IgD-negative memory B cell (primary cell): ENCODE measurements around the gene APOL2. TPM values are rescaled to one million over a fixed set of nuclear protein-coding genes. Genes with fewer than 3 reads are reported as not detected.
"Not testable (repeated sequence)": the region's sequence is repeated elsewhere in the genome, so short reads cannot be mapped to it uniquely, and the experiment has no call there.

Experiments
- H3K27ac Mint-ChIP-seq, 3 donors: one replicate each; pipeline ENCODE4 v1.8.0; 2020 to 2022; ENCODE audit warnings: mild to moderate bottlenecking in 3 of 3, mixed read lengths in 3 of 3, moderate library complexity in 1 of 3
- H3K27me3 Mint-ChIP-seq: one replicate; pipeline ENCODE4 v1.8.0; 2021; ENCODE audit warnings: mixed read lengths
- H3K36me3 Mint-ChIP-seq: one replicate; pipeline ENCODE4 v1.8.0; 2020; ENCODE audit warnings: mild to moderate bottlenecking, mixed read lengths
- H3K4me1 Mint-ChIP-seq, 3 donors: one replicate each; pipeline ENCODE4 v1.8.0; 2020 to 2022; ENCODE audit warnings: mixed read lengths in 3 of 3, mild to moderate bottlenecking in 1 of 3
- H3K4me3 Mint-ChIP-seq, 4 donors: one replicate each; pipeline ENCODE4 v1.8.0; 2020 to 2022; ENCODE audit warnings: mild to moderate bottlenecking in 4 of 4, mixed read lengths in 4 of 4, moderate library complexity in 3 of 4
- H3K9me3 Mint-ChIP-seq, 3 donors: one replicate each; pipeline ENCODE4 v1.8.0; 2020 to 2021; ENCODE audit warnings: mixed read lengths in 3 of 3, mild to moderate bottlenecking in 1 of 3
- polyA plus RNA-seq: library from polyadenylated mRNA; unstranded; fragments of 300-500 nt; fragmentation: Illumina TruSeq; gene quantifications from one replicate; pipeline ENCODE4 v1.2.3, GENCODE V29; 2021

APOL2 gene
- polyA plus RNA-seq, 1 donor from 2014 or later, result 14.3 TPM

- Mint-ChIP-seq H3K4me1 (peaks cover 25 to 35% (median 33%) of the 10 kb centered on the region in 3 donors), H3K36me3 (peaks cover 12% of the 10 kb centered on the region), H3K4me3 (peak overlapping the region in 1 of 4 donors; percentile 55)
- not testable (repeated sequence) for H3K27ac Mint-ChIP-seq, H3K9me3 Mint-ChIP-seq, H3K27me3 Mint-ChIP-seq
Measured at GRCh38 chr22:36255572-36255971, 16.2 kb upstream of the APOL2 start.

DNA sequence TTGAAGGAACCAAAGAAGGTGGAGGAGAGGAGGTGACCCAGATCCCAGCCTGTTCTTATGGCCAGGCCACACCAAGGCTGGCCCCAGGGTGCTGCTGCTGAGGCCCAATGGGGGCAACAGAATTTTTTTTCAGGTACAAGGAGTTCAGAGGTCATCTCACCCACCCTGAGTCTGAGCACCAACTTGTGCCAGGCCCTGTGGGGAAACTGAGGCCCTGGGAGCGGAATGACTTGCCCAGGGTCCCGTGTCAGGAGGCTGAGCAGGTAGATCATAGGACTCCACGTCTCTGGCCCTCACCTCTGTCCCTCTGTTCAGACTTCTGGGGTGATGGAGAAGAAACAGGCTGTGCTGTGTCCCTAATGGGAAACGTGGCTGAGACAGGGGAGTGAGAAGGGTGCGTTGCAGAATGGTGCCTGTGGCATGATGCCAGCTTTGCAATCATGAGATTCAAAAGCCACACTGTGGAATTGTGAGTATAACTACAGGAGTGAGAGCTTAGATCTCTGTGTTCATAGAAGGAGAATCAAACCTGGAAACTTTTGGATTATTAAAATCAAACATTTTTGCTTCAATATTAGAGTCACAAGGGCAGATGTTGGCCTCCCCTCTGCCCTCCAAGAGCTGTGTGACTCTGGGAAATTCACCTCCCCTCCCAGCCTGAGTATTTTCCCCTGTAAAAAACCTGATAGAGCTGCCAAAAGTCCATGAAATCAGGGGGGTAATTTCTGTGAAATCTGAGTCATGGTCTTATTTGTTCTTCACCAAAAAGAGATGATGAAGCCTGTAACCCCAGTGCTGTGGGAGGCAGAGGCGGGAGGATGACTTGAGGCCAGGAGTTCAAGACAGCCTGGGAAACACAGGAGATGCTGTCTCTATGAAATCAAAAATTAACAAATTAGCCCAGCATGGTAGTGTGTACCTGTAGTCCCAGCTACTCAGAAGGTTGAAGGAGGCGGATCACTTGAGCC, 14.5 kb upstream of the APOL2 start:
- Mint-ChIP-seq H3K27me3 (no peaks in the 10 kb centered on the region), H3K4me3 (peak overlapping the region; percentile 79 to 95 (median 92)), H3K9me3 (peaks cover 0 to 5% (median 0%) of the 10 kb centered on the region in 3 donors), H3K36me3 (peaks cover 11% of the 10 kb centered on the region), H3K27ac (peak overlapping the region; percentile 11 to 89 (median 81)), H3K4me1 (peaks cover 28 to 40% (median 32%) of the 10 kb centered on the region in 3 donors)

DNA sequence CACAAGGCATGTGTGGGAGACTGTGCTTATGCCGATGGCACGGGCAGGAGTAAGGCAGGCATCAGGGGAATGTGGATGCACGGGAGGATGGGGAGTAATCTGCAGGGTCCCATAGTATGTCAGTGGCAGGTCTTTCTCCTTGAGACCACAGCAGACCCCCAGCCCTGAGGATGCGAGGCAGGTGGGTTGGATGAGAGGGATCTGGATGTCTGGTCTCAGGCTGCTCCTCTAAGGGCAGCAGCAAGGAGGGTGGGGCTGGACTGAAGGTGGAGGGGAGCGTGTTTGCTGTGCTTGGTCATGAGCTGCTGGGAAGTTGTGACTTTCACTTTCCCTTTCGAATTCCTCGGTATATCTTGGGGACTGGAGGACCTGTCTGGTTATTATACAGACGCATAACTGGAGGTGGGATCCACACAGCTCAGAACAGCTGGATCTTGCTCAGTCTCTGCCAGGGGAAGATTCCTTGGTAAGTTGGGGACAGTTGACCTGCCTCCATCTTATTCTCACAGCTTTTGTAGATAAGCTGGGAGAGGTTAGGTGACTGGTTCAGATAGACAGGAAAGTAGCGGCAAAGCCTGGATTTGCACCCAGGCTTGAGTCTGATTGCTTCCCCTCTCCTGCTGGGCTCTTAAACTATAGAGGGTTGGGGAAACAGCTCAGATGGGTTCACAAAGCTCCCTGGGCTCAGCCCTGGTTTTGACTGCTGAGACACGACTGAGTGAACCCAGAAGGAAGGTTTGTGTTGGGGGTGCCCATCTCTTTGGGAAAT, 13.6 kb upstream of the APOL2 start, which contains the start of gene APOL1:
APOL1 (plus strand) TSS at position 380 of the 769 bp plus-strand sequence. CDS start 1,823 bp downstream, outside the sequence.
- peaks cover 23 to 32% (median 26%) of the 10 kb centered on the region in 3 donors for H3K4me1 Mint-ChIP-seq

GRCh38 chr22:36251979-36252608, 12.8 kb upstream of the APOL2 start:
- H3K27me3 Mint-ChIP-seq, H3K36me3 Mint-ChIP-seq: not testable (repeated sequence)
- peak overlapping the region in 2 of 3 donors; percentile 81 to 89 for H3K27ac Mint-ChIP-seq
- H3K4me1 Mint-ChIP-seq, result peaks cover 23 to 32% (median 26%) of the 10 kb centered on the region in 3 donors
- H3K4me3 Mint-ChIP-seq, result peak overlapping the region in 3 of 4 donors; percentile 79 to 94 (median 91)
- H3K9me3 Mint-ChIP-seq, result peaks cover 0 to 16% (median 0%) of the 10 kb centered on the region in 3 donors

More for the DNA sequence above, 13.6 kb upstream of the APOL2 start, which contains the start of gene APOL1:
- no peaks in the 10 kb centered on the region for H3K27me3 Mint-ChIP-seq
- peaks cover 5% of the 10 kb centered on the region for H3K36me3 Mint-ChIP-seq
- peaks cover 0 to 13% (median 0%) of the 10 kb centered on the region in 3 donors for H3K9me3 Mint-ChIP-seq
- peak within 1 kb of the TSS; percentile 11 to 89 (median 81) for H3K27ac Mint-ChIP-seq
- H3K4me3 Mint-ChIP-seq, result peak within 1 kb of the TSS; percentile 79 to 95 (median 92)

GRCh38 chr22:36250292-36250960, 11.1 kb upstream of the APOL2 start:
- H3K4me3 Mint-ChIP-seq, result peak overlapping the region in 2 of 4 donors; percentile 9 to 80
- H3K9me3 Mint-ChIP-seq, result peaks cover 0 to 16% (median 0%) of the 10 kb centered on the region in 3 donors
- not testable (repeated sequence) for H3K27me3 Mint-ChIP-seq, H3K36me3 Mint-ChIP-seq
- peaks cover 13 to 28% (median 18%) of the 10 kb centered on the region in 3 donors for H3K4me1 Mint-ChIP-seq
- peak overlapping the region; percentile 0 to 86 (median 59) for H3K27ac Mint-ChIP-seq

- H3K4me1 Mint-ChIP-seq, result peaks cover 13 to 26% (median 18%) of the 10 kb centered on the region in 3 donors
- H3K27ac Mint-ChIP-seq, result no peak overlapping the region
- H3K36me3 Mint-ChIP-seq, result peaks cover 1% of the 10 kb centered on the region
- H3K27me3 Mint-ChIP-seq, result peaks cover 2% of the 10 kb centered on the region
- no peak overlapping the region for H3K4me3 Mint-ChIP-seq
- H3K9me3 Mint-ChIP-seq, result peaks cover 0 to 16% (median 0%) of the 10 kb centered on the region in 3 donors
Measured at GRCh38 chr22:36249160-36249559, 9.8 kb upstream of the APOL2 start.

DNA sequence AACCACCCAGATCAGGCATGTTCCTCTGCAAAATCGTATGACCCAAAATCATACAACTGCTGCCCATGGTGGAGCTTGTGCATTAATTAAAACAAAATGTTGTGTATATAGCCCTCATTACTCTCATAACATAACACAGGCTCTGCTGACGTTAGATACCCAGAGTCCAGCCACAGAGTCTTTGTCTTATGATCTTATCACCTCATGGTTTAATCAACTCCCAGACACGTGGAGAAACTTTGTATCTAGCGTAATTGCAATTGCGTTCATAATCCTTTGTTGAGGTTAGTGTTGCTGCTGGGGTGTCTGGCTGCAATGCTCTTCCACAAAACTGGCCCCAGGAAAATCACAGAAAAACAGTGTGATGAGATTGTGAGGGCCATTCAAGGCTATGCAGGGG, 8.6 kb upstream of the APOL2 start:
- Mint-ChIP-seq H3K36me3 (peaks cover 1% of the 10 kb centered on the region), H3K9me3 (peaks cover 0 to 16% (median 0%) of the 10 kb centered on the region in 3 donors), H3K27ac (no peak overlapping the region), H3K4me1 (peaks cover 3 to 14% (median 11%) of the 10 kb centered on the region in 3 donors), H3K27me3 (peaks cover 2% of the 10 kb centered on the region), H3K4me3 (peak overlapping the region in 1 of 4 donors; percentile 11)

DNA sequence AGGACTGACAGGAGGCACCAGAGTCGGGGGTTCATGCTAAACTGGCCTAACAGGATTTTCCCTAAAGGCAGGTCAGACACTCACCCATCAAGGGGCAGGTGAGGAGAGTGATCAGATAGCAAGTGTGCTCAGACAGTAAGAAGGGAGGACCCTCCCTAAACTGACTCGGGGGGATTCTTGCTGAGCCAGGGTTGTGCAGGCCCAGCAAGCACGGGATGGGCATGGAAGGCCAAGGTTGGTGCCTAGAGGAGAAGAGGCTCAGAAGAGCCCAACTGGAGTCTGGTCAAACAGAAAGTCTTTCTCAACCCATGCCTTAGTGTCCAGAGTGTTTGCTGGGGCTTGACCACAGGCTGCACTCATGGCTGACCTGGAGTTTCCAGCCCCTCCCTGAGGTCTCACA, 7.4 kb upstream of the APOL2 start:
- no peaks in the 10 kb centered on the region for H3K36me3 Mint-ChIP-seq
- H3K4me3 Mint-ChIP-seq, result no peak overlapping the region
- H3K27me3 Mint-ChIP-seq, result peaks cover 2% of the 10 kb centered on the region
- H3K4me1 Mint-ChIP-seq, result peaks cover 0 to 8% (median 6%) of the 10 kb centered on the region in 3 donors
- no peak overlapping the region for H3K27ac Mint-ChIP-seq
- peaks cover 0 to 16% (median 2%) of the 10 kb centered on the region in 3 donors for H3K9me3 Mint-ChIP-seq

- H3K36me3 Mint-ChIP-seq, result no peaks in the 10 kb centered on the region
- peaks cover 0 to 8% (median 3%) of the 10 kb centered on the region in 3 donors for H3K4me1 Mint-ChIP-seq
- H3K27me3 Mint-ChIP-seq, result peaks cover 2% of the 10 kb centered on the region
- H3K27ac Mint-ChIP-seq, result no peak overlapping the region
- peaks cover 0 to 16% (median 2%) of the 10 kb centered on the region in 3 donors for H3K9me3 Mint-ChIP-seq
- no peak overlapping the region for H3K4me3 Mint-ChIP-seq
Measured at GRCh38 chr22:36245805-36246356, 6.6 kb upstream of the APOL2 start.

DNA sequence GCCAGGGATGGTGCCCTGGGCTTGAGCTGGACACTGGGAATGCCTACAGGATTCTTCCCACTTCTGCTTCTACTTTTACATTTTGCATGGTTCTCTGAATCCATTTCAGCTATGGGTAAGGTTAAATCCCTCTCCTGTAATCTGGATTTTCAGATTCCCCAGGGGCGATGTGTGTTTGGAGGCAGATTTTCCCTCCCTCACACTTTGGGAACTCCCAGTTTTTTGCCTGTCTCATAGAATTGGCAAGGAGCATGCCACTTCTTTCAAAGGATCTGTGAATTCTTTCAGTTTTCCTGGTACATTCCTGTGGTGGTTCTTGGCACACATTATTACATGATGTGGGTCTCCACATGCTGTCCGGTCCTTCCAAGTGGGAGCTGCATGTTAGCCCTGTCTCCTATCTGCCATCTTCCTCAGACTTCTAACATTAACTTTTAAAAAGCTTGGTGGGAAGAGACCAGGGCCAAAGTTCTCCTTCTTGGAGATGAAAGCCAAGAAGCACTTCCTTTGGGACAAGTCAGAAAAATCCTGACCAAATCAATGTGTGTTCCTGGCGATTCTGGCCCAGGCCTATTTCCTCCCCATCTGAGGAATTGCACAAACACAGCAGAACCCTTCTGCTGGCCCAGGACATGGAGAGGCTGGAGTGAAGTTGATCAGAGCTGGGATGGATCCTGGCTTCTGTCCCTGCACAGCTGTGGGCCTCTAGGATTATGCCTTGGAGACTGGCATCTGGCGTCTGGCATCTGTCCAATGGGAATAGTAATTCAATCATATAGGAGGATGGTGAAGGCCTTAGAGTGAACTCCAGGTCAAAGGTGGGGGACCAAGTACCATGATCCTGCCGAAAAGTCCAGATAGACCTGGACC, 5.4 kb upstream of the APOL2 start:
- peaks cover 2% of the 10 kb centered on the region for H3K27me3 Mint-ChIP-seq
- peaks cover 0 to 16% (median 2%) of the 10 kb centered on the region in 3 donors for H3K9me3 Mint-ChIP-seq
- H3K4me1 Mint-ChIP-seq, result peaks cover 0 to 4% (median 2%) of the 10 kb centered on the region in 3 donors
- no peaks in the 10 kb centered on the region for H3K36me3 Mint-ChIP-seq
- H3K4me3 Mint-ChIP-seq, result peak overlapping the region in 1 of 4 donors; percentile 19
- peak overlapping the region in 2 of 3 donors; percentile 47 to 53 for H3K27ac Mint-ChIP-seq

- Mint-ChIP-seq H3K27ac (no peak overlapping the region), H3K4me1 (peaks cover 7 to 11% (median 10%) of the 10 kb centered on the region in 3 donors), H3K9me3 (peaks cover 0 to 13% (median 2%) of the 10 kb centered on the region in 3 donors), H3K36me3 (no peaks in the 10 kb centered on the region), H3K27me3 (peaks cover 2% of the 10 kb centered on the region), H3K4me3 (no peak overlapping the region)
Measured at GRCh38 chr22:36243986-36244385, 4.7 kb upstream of the APOL2 start.

DNA sequence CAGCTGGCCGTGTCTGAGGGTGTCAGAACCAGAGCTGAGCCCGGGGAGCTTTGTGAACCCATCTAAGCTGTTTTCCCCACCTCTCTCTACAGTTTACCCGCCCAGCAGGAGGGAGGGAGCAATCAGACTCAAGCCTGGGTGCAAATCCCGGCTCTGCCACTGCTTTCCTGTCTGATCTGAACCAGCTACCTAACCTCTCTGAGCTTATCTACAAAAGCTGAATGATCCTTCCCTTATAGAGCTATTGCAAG, 252 bp downstream of the APOL2 start:
- H3K36me3 Mint-ChIP-seq, result peaks cover 12% of the 10 kb centered on the region
- peaks cover 30 to 37% (median 35%) of the 10 kb centered on the region in 3 donors for H3K4me1 Mint-ChIP-seq
- peaks cover 0 to 2% (median 0%) of the 10 kb centered on the region in 3 donors for H3K9me3 Mint-ChIP-seq
- no peaks in the 10 kb centered on the region for H3K27me3 Mint-ChIP-seq
- H3K27ac Mint-ChIP-seq, result peak overlapping the region; percentile 78 to 99 (median 97)
- peak overlapping the region; percentile 92 to 99 (median 98) for H3K4me3 Mint-ChIP-seq
